HepG2 (cell line): ENCODE measurements around the gene KLF15. TPM values are rescaled to one million over a fixed set of nuclear protein-coding genes. Genes with fewer than 3 reads are reported as not detected.
A peak's percentile ranks its signal among the peaks of the same experiment; 100 is the strongest.

Source experiments
- CBFB ChIP-seq: sonication (generic); formaldehyde crosslinking; IDR thresholded peaks from 2 replicates; pipeline ENCODE4 v1.4.0; 2020; ENCODE audit warnings: missing genetic modification reagents
- CREM ChIP-seq, 2 experiments: sonication (generic) in 1 of 2; formaldehyde crosslinking in 1 of 2; IDR thresholded peaks; 2 replicates each; pipeline versions ENCODE4 v1.4.0 to v1.6.1; 2016 to 2020; ENCODE audit warnings: antibody characterized with exemption in 1 of 2, mild to moderate bottlenecking in 1 of 2, missing genetic modification reagents in 1 of 2
- DMAP1 ChIP-seq: IDR thresholded peaks from 2 replicates; pipeline ENCODE4 v1.6.1; 2016
- EP300 ChIP-seq, 3 experiments: sonication (generic) in 1 of 3; formaldehyde crosslinking in 1 of 3; IDR thresholded peaks; 2 replicates each; pipeline versions ENCODE4 v1.5.1 to v1.6.1; 2011 to 2020; ENCODE audit warnings: low read depth in 2 of 3, low read length in 2 of 3, borderline replicate concordance in 1 of 3, improper control_type of control experiment in 1 of 3, mild to moderate bottlenecking in 1 of 3, missing genetic modification reagents in 1 of 3, moderate library complexity in 1 of 3
- KDM5A ChIP-seq: fragments of 200-600 bp; sonication (generic); IDR thresholded peaks from 2 replicates; pipeline ENCODE4 v1.7.0; 2018; ENCODE audit warnings: antibody characterized with exemption, mild to moderate bottlenecking, low read length, borderline replicate concordance
- MED8 ChIP-seq: sonication (generic); formaldehyde crosslinking; IDR thresholded peaks from 2 replicates; pipeline ENCODE4 v1.8.1; 2023; ENCODE audit warnings: mild to moderate bottlenecking, missing genetic modification reagents; ENCODE audit not compliant: insufficient replicate concordance
- MTA1 ChIP-seq: sonication (generic); formaldehyde crosslinking; IDR thresholded peaks from 2 replicates; pipeline ENCODE4 v1.4.0; 2020; ENCODE audit warnings: missing genetic modification reagents, mild to moderate bottlenecking, borderline replicate concordance
- PHF20 ChIP-seq: sonication (generic); formaldehyde crosslinking; IDR thresholded peaks from 2 replicates; pipeline ENCODE4 v1.5.0; 2020; ENCODE audit warnings: mild to moderate bottlenecking, missing genetic modification reagents
- PPARG ChIP-seq: conservative IDR thresholded peaks from 2 replicates; pipeline ENCODE4 v1.6.1; 2016; ENCODE audit warnings: missing biosample characterization, missing genetic modification reagents
- PRMT3 ChIP-seq: sonication (generic); formaldehyde crosslinking; IDR thresholded peaks from 2 replicates; pipeline ENCODE4 v1.8.1; 2022; ENCODE audit warnings: low read depth, mild to moderate bottlenecking, moderate library complexity, missing genetic modification reagents, borderline replicate concordance
- RBAK ChIP-seq: sonication (generic); formaldehyde crosslinking; IDR thresholded peaks from 2 replicates; pipeline ENCODE4 v1.5.1; 2020; ENCODE audit warnings: mild to moderate bottlenecking, missing genetic modification reagents
- RBFOX2 ChIP-seq: fragments of 200-400 bp; formaldehyde crosslinking; IDR thresholded peaks from 2 replicates; pipeline ENCODE4 v1.6.1; 2017; ENCODE audit warnings: low read depth, mild to moderate bottlenecking, low read length
- RFXANK ChIP-seq: IDR thresholded peaks from 2 replicates; pipeline ENCODE4 v1.6.1; 2016
- SP2 ChIP-seq: sonication (generic); formaldehyde crosslinking; IDR thresholded peaks from 2 replicates; pipeline ENCODE4 v1.5.1; 2020; ENCODE audit warnings: mild to moderate bottlenecking, missing genetic modification reagents
- SUZ12 ChIP-seq: fragments of 150-350 bp; IDR thresholded peaks from 2 replicates; pipeline ENCODE4 v1.6.1; 2014; ENCODE audit warnings: low read depth, low read length
- XRCC5 ChIP-seq: fragments of 200-400 bp; formaldehyde crosslinking; optimal IDR thresholded peaks from 2 replicates; pipeline ENCODE3; 2017; ENCODE audit warnings: mild to moderate bottlenecking, low read length
- ZBTB38 ChIP-seq: sonication (generic); formaldehyde crosslinking; IDR thresholded peaks from 2 replicates; pipeline ENCODE4 v1.5.1; 2020; ENCODE audit warnings: mild to moderate bottlenecking, missing genetic modification reagents
- ZFP36L2 ChIP-seq: sonication (generic); formaldehyde crosslinking; IDR thresholded peaks from 2 replicates; pipeline ENCODE4 v1.4.0; 2020; ENCODE audit warnings: missing genetic modification reagents
- ZNF24 ChIP-seq: fragments of 450-650 bp; IDR thresholded peaks from 2 replicates; pipeline ENCODE4 v1.6.1; 2017; ENCODE audit warnings: antibody characterized with exemption, mild to moderate bottlenecking
- ZNF280B ChIP-seq: sonication (generic); formaldehyde crosslinking; IDR thresholded peaks from 2 replicates; pipeline ENCODE4 v1.5.0; 2020; ENCODE audit warnings: missing genetic modification reagents, mild to moderate bottlenecking, borderline replicate concordance
- ZNF737 ChIP-seq: sonication (generic); formaldehyde crosslinking; IDR thresholded peaks from 2 replicates; pipeline ENCODE4 v1.5.0; 2020; ENCODE audit warnings: missing genetic modification reagents, mild to moderate bottlenecking, borderline replicate concordance
- ZNF749 ChIP-seq: sonication (generic); formaldehyde crosslinking; IDR thresholded peaks from 2 replicates; pipeline ENCODE4 v1.8.0; 2022; ENCODE audit warnings: mild to moderate bottlenecking, missing genetic modification reagents, moderate library complexity, borderline replicate concordance
- ZNF768 ChIP-seq: sonication (generic); formaldehyde crosslinking; IDR thresholded peaks from 2 replicates; pipeline ENCODE4 v1.4.0; 2020; ENCODE audit warnings: missing genetic modification reagents
- ZNF773 ChIP-seq: sonication (generic); formaldehyde crosslinking; IDR thresholded peaks from 2 replicates; pipeline ENCODE4 v1.4.0; 2020; ENCODE audit warnings: missing genetic modification reagents, borderline replicate concordance
- ZNF841 ChIP-seq: sonication (generic); formaldehyde crosslinking; IDR thresholded peaks from 2 replicates; pipeline ENCODE4 v1.8.1; 2023; ENCODE audit warnings: missing genetic modification reagents, borderline replicate concordance
- polyA plus RNA-seq, 8 experiments: library from polyadenylated mRNA; depleted of rRNA in 3 of 8; stranded (reverse) in 7 of 8; unstranded in 1 of 8; fragments of >200 nt; fragmentation: Illumina TruSeq in 4 of 8; extraction: Trizol in 4 of 8; gene quantifications; 2 replicates each; pipeline versions ENCODE4 v1.2.1 to v1.2.3, GENCODE V29; 2011 to 2016; ENCODE audit warnings: low read depth in 4 of 8, missing spikeins in 1 of 8, mixed read lengths in 1 of 8; ENCODE audit not compliant: insufficient read depth in 1 of 8
- total RNA-seq, 5 experiments: library from RNA; depleted of rRNA; stranded (reverse); fragments of >200 nt; fragmentation: Illumina TruSeq; extraction: Trizol; gene quantifications; 2 replicates each; pipeline ENCODE4 v1.2.3, GENCODE V29; 2016; ENCODE audit warnings: low read depth in 1 of 5
- TF ChIP-seq, protein P1 (sequence below): sonication (generic); formaldehyde crosslinking; IDR thresholded peaks from 2 replicates; pipeline ENCODE4 v1.9.0; 2021; ENCODE audit warnings: missing genetic modification reagents, borderline replicate concordance
- TF ChIP-seq, protein P2 (sequence below): sonication (generic); formaldehyde crosslinking; IDR thresholded peaks from 2 replicates; pipeline ENCODE4 v1.4.0; 2020; ENCODE audit warnings: missing genetic modification reagents, low read depth, mild to moderate bottlenecking, borderline replicate concordance

The KLF15 gene
- total and polyA plus RNA-seq, 2 of the 13 experiments (the other 11 are each of a cell fraction or from before 2014, with no cell fraction given): 7.1 to 7.8 TPM

DNA sequence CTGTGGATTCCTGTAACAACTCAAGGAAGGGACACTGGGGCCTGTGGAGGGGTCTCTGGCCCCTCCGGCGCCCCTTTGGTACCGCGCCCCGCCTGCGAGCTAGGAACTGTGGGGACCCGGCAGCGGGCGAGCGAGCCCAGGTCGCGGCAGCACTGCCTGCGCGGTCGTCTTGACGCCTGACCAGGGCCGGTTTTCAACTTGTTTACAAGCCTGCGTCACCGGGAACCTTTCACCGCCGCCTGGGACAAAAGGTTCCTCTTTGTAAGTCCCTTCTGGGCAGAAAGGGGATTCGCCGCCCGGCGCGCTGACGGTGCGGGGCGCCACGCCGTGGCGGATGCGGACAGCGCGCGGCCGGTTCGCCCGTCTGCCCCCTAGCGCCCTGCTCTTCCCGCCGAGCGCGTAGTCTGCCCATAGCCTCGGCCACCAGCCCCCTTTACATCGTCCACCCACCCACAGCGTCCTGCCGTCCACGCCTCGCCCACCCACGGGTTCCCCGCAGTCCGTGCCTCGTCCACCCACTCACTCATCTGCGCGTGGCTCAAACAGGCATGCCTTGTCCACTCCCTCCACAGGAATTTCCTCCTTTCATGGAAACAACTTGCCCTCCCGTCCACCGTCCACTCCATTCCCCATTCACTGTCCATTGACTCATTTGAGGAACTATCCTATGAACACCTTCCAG, 32.0 kb upstream of the KLF15 start (continued):
- TF ChIP-seq KDM5A (no peak), DMAP1 (CRISPR knock-in tag) (0 out of 2 replicates have a peak, but pooled peaks have one; percentile 30), MTA1 (CRISPR knock-in tag) (peak; percentile 80; the same call in 1 of the 2 replicates), RFXANK (CRISPR knock-in tag) (no peak), ZFP36L2 (no peak), RBAK (CRISPR knock-in tag) (no peak), CBFB (CRISPR knock-in tag) (peak; percentile 73), RBFOX2 (0 out of 2 replicates have a peak, but pooled peaks have one; percentile 34), ZBTB38 (CRISPR knock-in tag) (peak; percentile 70; the same call in 1 of the 2 replicates), PHF20 (CRISPR knock-in tag) (0 out of 2 replicates have a peak, but pooled peaks have one; percentile 44), ZNF768 (CRISPR knock-in tag) (0 out of 2 replicates have a peak, but pooled peaks have one; percentile 40), SUZ12 (no peak), PPARG (CRISPR knock-in tag) (peak; percentile 86), PRMT3 (no peak), ZNF737 (no peak), SP2 (CRISPR knock-in tag) (no peak), CREM (IDR thresholded peaks at IDR 0.05) (peak; percentile 60), CREM (CRISPR knock-in tag; IDR thresholded peaks at IDR 0.05) (no peak), ZNF841 (no peak), ZNF773 (CRISPR knock-in tag) (0 out of 2 replicates have a peak, but pooled peaks have one; percentile 27), ZNF749 (CRISPR knock-in tag) (no peak), MED8 (CRISPR knock-in tag) (peak; percentile 48), XRCC5 (peak; percentile 95), ZNF280B (CRISPR knock-in tag) (no peak), ZNF24 (no peak), EP300 (IDR thresholded peaks at IDR 0.05; ENCODE audit: low read depth in 2 of 2, low read length in 2 of 2) (0 out of 4 replicates have a peak, but pooled peaks of 1 of the 2 experiments have one; percentile 17), EP300 (CRISPR knock-in tag; IDR thresholded peaks at IDR 0.05; ENCODE audit: borderline replicate concordance) (no peak; the same call in none of the 2 replicates)
- TF ChIP-seq, protein P1, sequence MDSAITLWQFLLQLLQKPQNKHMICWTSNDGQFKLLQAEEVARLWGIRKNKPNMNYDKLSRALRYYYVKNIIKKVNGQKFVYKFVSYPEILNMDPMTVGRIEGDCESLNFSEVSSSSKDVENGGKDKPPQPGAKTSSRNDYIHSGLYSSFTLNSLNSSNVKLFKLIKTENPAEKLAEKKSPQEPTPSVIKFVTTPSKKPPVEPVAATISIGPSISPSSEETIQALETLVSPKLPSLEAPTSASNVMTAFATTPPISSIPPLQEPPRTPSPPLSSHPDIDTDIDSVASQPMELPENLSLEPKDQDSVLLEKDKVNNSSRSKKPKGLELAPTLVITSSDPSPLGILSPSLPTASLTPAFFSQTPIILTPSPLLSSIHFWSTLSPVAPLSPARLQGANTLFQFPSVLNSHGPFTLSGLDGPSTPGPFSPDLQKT (CRISPR knock-in tag): no peak
- TF ChIP-seq, protein P2, sequence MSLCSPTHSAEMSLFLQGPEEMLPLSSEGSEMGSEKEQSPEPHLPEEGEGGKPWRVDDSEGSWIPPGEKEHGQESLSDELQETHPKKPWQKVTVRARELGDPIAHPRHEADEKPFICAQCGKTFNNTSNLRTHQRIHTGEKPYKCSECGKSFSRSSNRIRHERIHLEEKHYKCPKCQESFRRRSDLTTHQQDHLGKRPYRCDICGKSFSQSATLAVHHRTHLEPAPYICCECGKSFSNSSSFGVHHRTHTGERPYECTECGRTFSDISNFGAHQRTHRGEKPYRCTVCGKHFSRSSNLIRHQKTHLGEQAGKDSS (CRISPR knock-in tag): 0 out of 2 replicates have a peak, but pooled peaks have one; percentile 33
